SKM-1 treated with dmso at 0.1 percent for 144 hours (cell line): ENCODE data around the gene UBE2H.

Experiments
- DNase-seq: peaks from one replicate; lab custom pipeline; 2025; ENCODE audit not compliant: unreplicated experiment; lab: John Stamatoyannopoulos, UW

Gene UBE2H

DNA sequence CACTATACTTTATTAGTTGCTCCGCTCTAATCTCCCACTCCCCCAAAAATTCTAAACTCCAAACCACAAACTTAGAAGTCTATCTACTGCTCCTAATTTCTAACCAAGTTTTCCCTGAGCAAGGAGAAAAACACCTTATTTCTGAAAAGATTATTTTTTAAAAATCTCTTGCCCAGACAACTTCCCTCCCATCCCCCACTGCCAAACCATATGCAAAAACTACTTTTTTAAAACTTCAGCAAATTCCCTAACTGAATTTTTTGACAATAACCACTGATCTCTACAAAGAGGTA, 1.9 kb downstream of the UBE2H start:
- no peak for DNase-seq

DNA sequence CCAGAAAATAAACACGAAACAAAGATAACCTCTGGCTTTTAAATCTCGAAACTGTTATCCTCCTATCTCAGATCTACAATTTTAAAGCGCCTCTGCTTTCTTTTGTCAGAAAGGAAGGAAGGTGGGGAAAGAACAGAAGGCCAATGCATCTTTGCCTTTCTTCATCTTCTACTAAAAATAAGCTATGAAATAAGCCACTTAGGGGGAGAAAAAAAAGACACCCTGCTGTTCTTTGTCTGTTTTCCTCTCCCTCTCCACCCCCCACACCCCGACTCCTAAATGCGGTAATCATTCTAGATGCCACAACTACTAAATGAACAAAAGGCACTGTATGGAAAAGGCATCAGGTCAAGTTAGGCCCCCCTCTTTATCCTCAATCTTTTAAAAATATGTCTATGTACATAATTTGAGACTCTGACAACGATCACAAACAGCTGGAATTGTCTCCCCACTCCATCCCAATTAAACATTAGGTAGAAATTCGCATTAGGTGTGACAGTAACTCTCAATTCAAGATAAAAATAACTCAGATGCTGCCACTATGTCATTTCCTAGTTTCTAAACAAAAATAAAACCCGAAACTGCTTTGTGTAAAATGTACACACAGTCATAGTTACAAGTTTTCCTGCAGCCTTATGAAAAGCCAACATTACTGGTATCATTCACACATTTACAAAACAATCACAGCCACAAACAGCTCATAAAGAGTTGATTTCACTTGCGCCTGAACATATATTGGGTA, 2.4 kb downstream of the UBE2H start:
- no peak for DNase-seq

- no peak for DNase-seq
Observed at GRCh38 chr7:129949292-129950133, 3.2 kb downstream of the UBE2H start.

- DNase-seq: no peak
Observed at GRCh38 chr7:129948877-129949291, 3.9 kb downstream of the UBE2H start.

- no peak for DNase-seq
Observed at GRCh38 chr7:129948338-129948737, 4.4 kb downstream of the UBE2H start.

- no peak for DNase-seq
Observed at GRCh38 chr7:129947701-129948100, 5.1 kb downstream of the UBE2H start.

DNA sequence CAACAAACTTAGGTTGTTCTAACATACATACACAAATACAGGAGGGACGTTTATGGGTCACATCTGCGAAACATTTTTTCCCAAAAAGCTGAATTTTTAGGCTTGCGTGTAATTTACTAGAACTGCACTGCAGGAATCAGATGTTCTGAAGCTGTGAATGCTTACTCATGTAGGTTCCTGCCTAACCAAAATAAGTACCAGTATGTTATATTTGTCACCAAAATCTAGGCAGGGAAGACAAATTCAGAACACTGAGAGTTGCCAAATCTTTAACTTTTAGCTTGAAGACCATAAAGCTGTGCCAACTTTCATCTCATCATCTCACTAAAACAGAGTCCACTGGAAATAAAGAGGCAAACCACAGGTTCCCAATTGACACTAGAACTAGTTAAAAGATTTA, 5.7 kb downstream of the UBE2H start:
- no peak for DNase-seq

- DNase-seq: no peak
Observed at GRCh38 chr7:129946282-129946681, 6.5 kb downstream of the UBE2H start.

GRCh38 chr7:129943352-129943751, 9.4 kb downstream of the UBE2H start:
- DNase-seq: no peak

DNA sequence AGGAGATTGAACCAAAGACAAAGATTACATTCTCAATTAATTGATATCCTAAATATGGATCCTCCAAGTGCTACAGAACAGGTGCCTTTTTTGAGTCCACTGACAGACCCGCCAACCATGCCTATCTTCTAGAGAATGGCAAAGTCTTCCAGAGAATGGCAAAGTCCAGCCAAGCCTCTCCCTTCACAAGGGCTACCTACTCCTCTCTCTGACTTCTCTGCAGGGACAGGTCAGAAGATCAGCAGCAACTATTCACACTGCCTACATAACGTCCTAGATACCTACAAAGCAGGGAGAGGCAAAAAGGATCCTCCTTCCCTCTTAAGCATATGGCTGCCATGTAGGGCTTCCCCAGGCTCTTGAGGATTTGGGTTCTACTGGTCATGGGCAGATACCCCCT, 12.4 kb downstream of the UBE2H start:
- no peak for DNase-seq

GRCh38 chr7:129939881-129940280, 12.9 kb downstream of the UBE2H start:
- no peak for DNase-seq

DNA sequence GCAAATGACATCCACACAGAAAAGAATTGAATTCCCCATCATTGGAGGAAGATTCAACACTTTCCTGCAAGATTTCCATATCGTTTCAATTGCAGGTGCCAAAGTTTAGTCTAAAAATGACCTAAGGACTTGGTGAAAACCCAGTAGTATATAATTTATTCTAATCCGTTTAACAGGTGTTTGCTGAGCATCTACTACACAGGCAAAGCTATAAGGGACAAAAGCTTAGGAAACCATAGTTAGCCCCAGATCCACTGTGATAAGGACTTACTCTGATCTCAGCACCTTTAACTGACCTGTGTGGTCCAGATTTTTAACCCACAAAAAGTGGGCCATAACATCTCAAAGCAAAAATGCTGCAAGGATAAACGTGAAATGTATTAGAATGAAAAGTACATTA, 19.1 kb downstream of the UBE2H start:
- DNase-seq: no peak

DNA sequence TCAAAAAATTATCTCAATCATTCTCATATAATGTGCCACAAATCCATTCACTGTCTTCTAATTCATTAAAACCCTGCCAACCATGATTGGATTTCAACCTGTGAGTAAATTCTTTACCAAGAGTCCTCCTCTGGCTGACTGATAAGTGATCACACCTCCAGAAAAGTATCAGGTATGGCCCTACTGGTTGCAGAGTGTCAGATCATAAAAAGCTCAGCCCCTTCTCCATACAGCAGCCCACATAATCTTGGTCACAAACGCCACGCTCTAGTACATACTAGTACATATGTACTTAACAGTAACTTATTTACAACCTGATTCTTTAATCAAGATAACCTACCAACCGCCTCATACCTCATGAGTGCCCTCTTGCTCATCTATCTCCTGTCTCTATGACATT, 26.1 kb downstream of the UBE2H start:
- DNase-seq: no peak

DNA sequence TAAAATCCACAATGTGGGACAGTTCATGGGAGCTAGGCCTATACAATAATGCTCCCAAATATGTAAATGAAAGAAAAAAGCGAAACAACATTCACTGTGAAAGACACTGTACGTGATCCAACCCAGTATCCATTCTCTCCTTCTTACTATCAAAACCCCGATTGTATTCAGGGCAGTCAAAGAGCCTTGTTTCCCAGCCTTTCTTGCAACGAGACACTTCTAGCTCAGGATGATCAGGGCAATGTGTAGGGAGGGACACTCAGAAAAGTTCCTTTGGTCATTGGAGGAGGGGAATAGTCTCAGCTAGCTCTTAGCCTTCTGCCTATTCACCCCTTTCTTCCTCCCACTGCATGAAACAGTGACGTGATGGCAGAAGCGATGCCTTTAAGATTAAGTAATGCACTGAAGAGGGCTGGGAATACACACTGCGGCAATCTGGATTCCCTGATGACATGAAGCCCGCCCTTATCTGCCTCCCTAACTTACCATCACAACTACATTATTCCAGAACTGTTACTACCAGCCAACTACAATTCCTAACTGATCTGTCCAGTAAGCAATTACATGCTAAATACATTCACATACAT, 27.3 kb downstream of the UBE2H start:
- DNase-seq: no peak

GRCh38 chr7:129924602-129925001, 28.2 kb downstream of the UBE2H start:
- no peak for DNase-seq

- no peak for DNase-seq
Observed at GRCh38 chr7:129923709-129924108, 29.1 kb downstream of the UBE2H start.

GRCh38 chr7:129919492-129919891, 33.3 kb downstream of the UBE2H start:
- DNase-seq: no peak

GRCh38 chr7:129918922-129919321, 33.8 kb downstream of the UBE2H start:
- DNase-seq: no peak

- no peak for DNase-seq
Observed at GRCh38 chr7:129917934-129918333, 34.8 kb downstream of the UBE2H start.

GRCh38 chr7:129914536-129915272, 38.1 kb downstream of the UBE2H start:
- no peak for DNase-seq

DNA sequence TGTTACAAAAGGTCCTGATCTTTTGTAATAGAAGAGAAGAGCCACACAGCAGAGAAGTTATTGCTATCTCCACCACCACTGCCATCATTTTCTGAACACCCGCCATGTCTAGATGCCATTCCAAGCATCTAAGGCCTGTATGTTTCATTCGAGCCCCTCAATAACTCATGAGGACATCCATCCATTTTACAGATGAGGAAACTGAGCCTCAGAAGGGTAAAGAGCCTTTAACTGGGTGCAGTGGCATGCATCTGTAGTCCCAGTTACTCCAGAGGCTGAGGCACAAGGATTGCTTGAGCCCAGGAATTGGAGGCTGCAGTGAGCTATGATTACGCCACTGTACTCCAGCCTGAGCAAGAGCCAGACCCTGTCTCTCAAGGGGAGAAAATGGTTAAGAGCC, 39.3 kb downstream of the UBE2H start:
- DNase-seq: no peak

- no peak for DNase-seq
Observed at GRCh38 chr7:129911790-129912189, 41.0 kb downstream of the UBE2H start.
